Kidney (tissue), 14 donors: ENCODE data around the gene GAMT. TPM values are rescaled to one million over a fixed set of nuclear protein-coding genes. Genes with fewer than 3 reads are reported as not detected.

ENCODE experiments used
- DNase-seq, 5 donors: peaks; one replicate each; pipeline ENCODE4 v3.0.0-alpha.2; 2013 to 2020
- FAIRE-seq: peaks from 2 replicates; lab custom pipeline; 2012; peaks lifted over from hg19 to GRCh38; lab: Jason Lieb, UNC
- H3K27ac ChIP-seq, 2 donors: one replicate each; pipeline ENCODE4 v1.7.0; 2013; ENCODE audit warnings: low read depth in 2 of 2, low read length in 2 of 2, inconsistent platforms in 1 of 2
- H3K27me3 ChIP-seq: one replicate; pipeline ENCODE4 v1.7.1; 2013; ENCODE audit warnings: low read length, inconsistent platforms; ENCODE audit not compliant: control insufficient read depth, insufficient read depth
- H3K36me3 ChIP-seq, 3 donors: one replicate each; pipeline versions ENCODE4 v1.7.0 to v1.7.1; 2013; ENCODE audit warnings: low read length in 3 of 3, control low read depth in 1 of 3, inconsistent platforms in 1 of 3; ENCODE audit not compliant: insufficient read depth in 3 of 3, control insufficient read depth in 2 of 3
- H3K4me1 ChIP-seq, 3 donors: one replicate each; pipeline versions ENCODE4 v1.7.0 to v1.7.1; 2013; ENCODE audit warnings: low read length in 3 of 3, inconsistent platforms in 1 of 3, low read depth in 1 of 3; ENCODE audit not compliant: control insufficient read depth in 2 of 3, insufficient read depth in 2 of 3
- H3K4me3 ChIP-seq, 3 donors: one replicate each; pipeline versions ENCODE4 v1.7.0 to v1.8.1; 2013; ENCODE audit warnings: low read length in 3 of 3, control low read depth in 1 of 3, inconsistent platforms in 1 of 3
- H3K9ac ChIP-seq, 3 donors: one replicate each; pipeline versions ENCODE4 v1.7.0 to v1.7.1; 2013; ENCODE audit warnings: low read length in 3 of 3, control low read depth in 1 of 3, inconsistent platforms in 1 of 3
- H3K9me3 ChIP-seq, 3 donors: one replicate each; pipeline versions ENCODE4 v1.7.0 to v1.7.1; 2013; ENCODE audit warnings: low read length in 3 of 3, control low read depth in 1 of 3, inconsistent platforms in 1 of 3; ENCODE audit not compliant: control insufficient read depth in 2 of 3, insufficient read depth in 1 of 3
- intact Hi-C: fragments of 100-400 bp; cut with DNase I; formaldehyde crosslinking; loops from one replicate; pipeline ENCODE4 v1.11.1; 2022
- polyA plus RNA-seq: library from polyadenylated mRNA; stranded (reverse); fragments of 350-450 nt; fragmentation: Illumina TruSeq; extraction: RNeasy Lipid Tissue Mini Kit (QIAGEN cat#74804); gene quantifications from one replicate; pipeline ENCODE4 v1.2.3, GENCODE V29; 2014; ENCODE audit warnings: low read depth, low replicate concordance; ENCODE audit not compliant: insufficient read depth
- total RNA-seq: library from RNA; stranded (reverse); fragmentation: NEBNext Ultra II Directional; extraction: Animal tissue kit (Norgen Biotek cat#: 25700); gene quantifications from one replicate; pipeline ENCODE4 v1.2.1, GENCODE V29; 2021
- TF ChIP-seq, protein P1 (sequence below): IDR thresholded peaks from 3 replicates; pipeline ENCODE4 v1.5.1; 2012; ENCODE audit warnings: mild to moderate bottlenecking, moderate library complexity, borderline replicate concordance; ENCODE audit not compliant: insufficient read depth; ENCODE audit errors: extremely low read depth
- donor health status: control.
- donor health status: control.
- donor health status: control.
- donor health status: control.
- donor health status: control.
- donor health status: DM: yes; HTN: yes; CAD: no.
- donor health status: Normal renal cell carcinoma (clear cell type).

Gene GAMT
- total and polyA plus RNA-seq, 2 donors from 2014 or later, result 16.3 to 209 TPM

- Histone ChIP-seq H3K9ac (no peak overlapping the region), H3K9me3 (no peaks in the 10 kb centered on the region), H3K4me1 (peaks cover 0 to 6% (median 0%) of the 10 kb centered on the region in 3 donors), H3K4me3 (no peak overlapping the region), H3K27ac (no peak overlapping the region), H3K36me3 (peaks cover 0 to 7% (median 5%) of the 10 kb centered on the region in 3 donors), H3K27me3 (peaks cover 17% of the 10 kb centered on the region)
- DNase-seq, result peak in 3 of 5 donors; percentile 60 to 81 (median 74)
- intact Hi-C loops, result no loop called here
- TF ChIP-seq, protein P1, sequence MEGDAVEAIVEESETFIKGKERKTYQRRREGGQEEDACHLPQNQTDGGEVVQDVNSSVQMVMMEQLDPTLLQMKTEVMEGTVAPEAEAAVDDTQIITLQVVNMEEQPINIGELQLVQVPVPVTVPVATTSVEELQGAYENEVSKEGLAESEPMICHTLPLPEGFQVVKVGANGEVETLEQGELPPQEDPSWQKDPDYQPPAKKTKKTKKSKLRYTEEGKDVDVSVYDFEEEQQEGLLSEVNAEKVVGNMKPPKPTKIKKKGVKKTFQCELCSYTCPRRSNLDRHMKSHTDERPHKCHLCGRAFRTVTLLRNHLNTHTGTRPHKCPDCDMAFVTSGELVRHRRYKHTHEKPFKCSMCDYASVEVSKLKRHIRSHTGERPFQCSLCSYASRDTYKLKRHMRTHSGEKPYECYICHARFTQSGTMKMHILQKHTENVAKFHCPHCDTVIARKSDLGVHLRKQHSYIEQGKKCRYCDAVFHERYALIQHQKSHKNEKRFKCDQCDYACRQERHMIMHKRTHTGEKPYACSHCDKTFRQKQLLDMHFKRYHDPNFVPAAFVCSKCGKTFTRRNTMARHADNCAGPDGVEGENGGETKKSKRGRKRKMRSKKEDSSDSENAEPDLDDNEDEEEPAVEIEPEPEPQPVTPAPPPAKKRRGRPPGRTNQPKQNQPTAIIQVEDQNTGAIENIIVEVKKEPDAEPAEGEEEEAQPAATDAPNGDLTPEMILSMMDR, result no peak
- no peak for FAIRE-seq
Measured at GRCh38 chr19:1445932-1446712, 44.8 kb upstream of the GAMT start.

DNA sequence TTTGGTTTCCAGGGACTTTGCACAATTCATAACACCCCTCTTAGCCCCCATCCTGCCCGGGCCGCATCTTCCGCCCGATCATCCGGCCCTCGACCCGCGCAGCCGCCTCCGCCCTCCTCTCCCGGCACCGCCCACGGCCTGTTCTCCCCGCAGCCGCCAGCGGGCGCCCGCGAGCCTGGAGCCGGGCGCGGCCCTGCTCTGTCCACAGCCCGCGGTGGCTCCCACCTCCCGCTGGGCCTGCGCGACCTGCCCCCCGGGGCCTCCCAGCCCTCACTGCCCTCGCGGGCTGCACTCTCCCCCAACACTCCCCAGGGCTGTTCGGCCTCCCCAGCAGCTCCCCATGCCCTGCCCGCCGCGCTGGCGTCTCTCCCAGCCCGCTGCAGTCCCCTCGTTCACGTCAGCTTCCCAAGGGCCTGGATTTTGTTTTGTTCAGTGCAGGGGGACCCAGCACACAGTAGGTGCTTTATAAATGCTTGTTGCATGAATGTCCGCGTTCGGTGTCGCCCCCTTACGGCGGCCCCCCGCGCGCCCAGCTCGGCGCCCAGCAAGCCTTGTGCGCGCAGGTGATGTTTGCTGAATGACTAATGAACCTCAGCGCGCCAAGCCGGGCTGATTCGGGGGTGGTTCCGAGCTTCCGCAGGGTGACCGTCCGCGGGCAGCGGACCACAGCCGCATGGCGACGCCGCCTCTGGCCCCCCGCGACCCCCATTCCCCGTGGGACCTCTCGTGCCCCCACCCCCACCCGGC, 44.0 kb upstream of the GAMT start:
- intact Hi-C loops, result no loop called here
- FAIRE-seq, result no peak
- DNase-seq, result peak; percentile 70 to 86 (median 83)

DNA sequence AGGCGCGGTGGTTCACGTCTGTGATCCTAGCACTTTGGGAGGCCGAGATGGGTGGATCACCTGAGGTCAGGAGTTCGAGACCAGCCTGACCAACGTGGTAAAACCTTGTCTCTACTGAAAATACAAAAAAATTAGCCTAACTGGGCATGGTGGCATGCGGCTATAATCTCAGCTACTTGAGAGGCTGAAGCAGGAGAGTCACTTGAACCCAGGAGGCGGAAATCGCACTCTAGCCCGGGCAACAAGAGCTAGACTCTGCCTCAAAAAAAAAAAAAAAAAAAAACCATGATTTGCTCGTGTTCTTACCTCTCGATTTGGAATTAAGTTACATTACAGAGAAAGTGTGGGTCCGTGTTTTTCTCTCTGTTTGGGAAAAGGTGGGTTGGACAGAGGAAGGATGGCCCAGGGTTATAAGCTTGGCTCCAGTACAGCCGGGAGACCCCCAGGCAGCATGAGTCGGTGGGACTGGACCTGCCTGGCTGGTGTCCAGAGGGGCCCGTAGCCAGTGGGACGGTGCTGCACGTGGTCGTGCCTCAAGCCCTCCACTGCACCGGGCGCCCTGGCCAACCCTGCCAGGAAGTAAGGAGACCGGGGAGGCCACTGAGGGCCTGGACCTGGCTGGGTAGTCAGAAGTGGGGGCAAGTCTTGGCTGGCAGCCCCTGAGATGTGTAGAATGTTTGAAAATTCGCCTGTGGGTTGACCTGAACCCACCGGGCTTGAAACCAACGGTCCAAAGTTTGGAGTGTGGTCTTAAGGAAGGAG, 40.5 kb upstream of the GAMT start:
- intact Hi-C loops, result no loop called here
- no peak for FAIRE-seq
- TF ChIP-seq, protein P1, result no peak

More for the DNA sequence above, 44.0 kb upstream of the GAMT start:
- no peak overlapping the region for H3K9ac ChIP-seq
- H3K27ac ChIP-seq, result no peak overlapping the region
- H3K36me3 ChIP-seq, result peaks cover 2 to 15% (median 11%) of the 10 kb centered on the region in 3 donors
- H3K4me1 ChIP-seq, result peaks cover 0 to 8% (median 0%) of the 10 kb centered on the region in 3 donors
- no peaks in the 10 kb centered on the region for H3K9me3 ChIP-seq
- TF ChIP-seq, protein P1, result peak; percentile 87
- no peak overlapping the region for H3K4me3 ChIP-seq
- H3K27me3 ChIP-seq, result peaks cover 9% of the 10 kb centered on the region

More for the DNA sequence above, 40.5 kb upstream of the GAMT start:
- Histone ChIP-seq H3K27me3 (no peaks in the 10 kb centered on the region), H3K9ac (no peak overlapping the region), H3K36me3 (peaks cover 2 to 17% (median 11%) of the 10 kb centered on the region in 3 donors), H3K4me3 (no peak overlapping the region), H3K9me3 (no peaks in the 10 kb centered on the region), H3K27ac (no peak overlapping the region), H3K4me1 (peaks cover 0 to 17% (median 3%) of the 10 kb centered on the region in 3 donors)
- DNase-seq, result no peak
